HCT116 (cell line): Measurements from ENCODE around the gene GPATCH8.

Experiments
- ATF3 ChIP-seq: IDR thresholded peaks from 2 replicates; pipeline ENCODE4 v1.6.1; 2012
- CEBPB ChIP-seq: IDR thresholded peaks from 2 replicates; pipeline ENCODE4 v1.6.1; 2012; ENCODE audit warnings: low read depth
- CTCF ChIP-seq, 3 experiments: fragments of 200-600 bp in 1 of 3; sonication (generic) in 1 of 3; IDR thresholded peaks in 2 of 3; conservative IDR thresholded peaks in 1 of 3; 2 replicates each; pipeline ENCODE4 v1.5.1; 2012 to 2017; ENCODE audit warnings: low read depth in 2 of 3, low read length in 2 of 3, antibody characterized with exemption in 1 of 3, borderline replicate concordance in 1 of 3, control low read depth in 1 of 3, mild to moderate bottlenecking in 1 of 3, mixed read lengths in 1 of 3, mixed run types in 1 of 3, moderate library complexity in 1 of 3; ENCODE audit not compliant: insufficient read depth in 1 of 3
- EZH2 ChIP-seq: fragments of 200-600 bp; sonication (generic); IDR thresholded peaks from 2 replicates; pipeline ENCODE4 v1.6.1; 2017; ENCODE audit warnings: antibody characterized with exemption, mixed run types
- MAX ChIP-seq: IDR thresholded peaks from 2 replicates; pipeline ENCODE4 v1.6.1; 2012
- POLR2A ChIP-seq: IDR thresholded peaks from 2 replicates; pipeline ENCODE4 v1.7.0; 2011; ENCODE audit warnings: borderline replicate concordance; ENCODE audit not compliant: insufficient read depth, insufficient read length; ENCODE audit errors: extremely low read depth
- POLR2AphosphoS5 ChIP-seq: IDR thresholded peaks from 2 replicates; pipeline ENCODE4 v1.6.1; 2011; ENCODE audit warnings: mild to moderate bottlenecking, low read depth, low read length, moderate library complexity
- REST ChIP-seq: IDR thresholded peaks from 2 replicates; pipeline ENCODE4 v1.6.1; 2012; ENCODE audit warnings: low read depth
- SIN3A ChIP-seq: IDR thresholded peaks from 2 replicates; pipeline ENCODE4 v1.6.1; 2012; ENCODE audit warnings: low read depth
- SP1 ChIP-seq: IDR thresholded peaks from 2 replicates; pipeline ENCODE4 v1.6.1; 2012; ENCODE audit warnings: low read depth
- ZBTB33 ChIP-seq: IDR thresholded peaks from 2 replicates; pipeline ENCODE4 v1.6.1; 2011; ENCODE audit warnings: mild to moderate bottlenecking, low read length, moderate library complexity; ENCODE audit not compliant: insufficient replicate concordance; ENCODE audit errors: extremely low read depth

- TF ChIP-seq CTCF (IDR thresholded peaks at IDR 0.05 in 2 of 3, conservative IDR thresholded peaks at IDR 0.05 in 1 of 3; ENCODE audit: borderline replicate concordance in 1 of 3, insufficient read depth in 1 of 3, low read depth in 2 of 3, low read length in 2 of 3) (no peak), ZBTB33 (no peak), CEBPB (no peak), POLR2AphosphoS5 (no peak), POLR2A (no peak), REST (no peak), SP1 (no peak), EZH2 (no peak), ATF3 (no peak), SIN3A (no peak), MAX (no peak)
Measured at GRCh38 chr17:44438636-44439035, 64.6 kb downstream of the GPATCH8 start.
